Endothelial cell (in vitro differentiated cells): Measurements from ENCODE around the gene NINJ1. TPM values are rescaled to one million over a fixed set of nuclear protein-coding genes. Genes with fewer than 3 reads are reported as not detected.

Source experiments
- DNase-seq: peaks from one replicate; pipeline ENCODE4 v3.0.0; 2021; ENCODE audit warnings: low spot score
- H3K27ac Mint-ChIP-seq: one replicate; pipeline ENCODE4 v1.8.0; 2021; ENCODE audit warnings: mixed read lengths, inconsistent platforms; ENCODE audit not compliant: unreplicated experiment
- H3K27me3 Mint-ChIP-seq: one replicate; pipeline ENCODE4 v1.8.0; 2021; ENCODE audit warnings: mild to moderate bottlenecking, moderate library complexity, mixed read lengths, inconsistent platforms; ENCODE audit not compliant: unreplicated experiment
- H3K36me3 Mint-ChIP-seq: one replicate; pipeline ENCODE4 v1.8.0; 2021; ENCODE audit warnings: mild to moderate bottlenecking, low read depth, mixed read lengths, inconsistent platforms; ENCODE audit not compliant: unreplicated experiment
- H3K4me1 Mint-ChIP-seq: one replicate; pipeline ENCODE4 v1.8.0; 2021; ENCODE audit warnings: mild to moderate bottlenecking, mixed read lengths, inconsistent platforms; ENCODE audit not compliant: unreplicated experiment
- H3K4me3 Mint-ChIP-seq: one replicate; pipeline ENCODE4 v1.8.0; 2021; ENCODE audit warnings: mild to moderate bottlenecking, mixed read lengths, inconsistent platforms; ENCODE audit not compliant: unreplicated experiment
- H3K9me3 Mint-ChIP-seq: one replicate; pipeline ENCODE4 v1.8.0; 2021; ENCODE audit warnings: mixed read lengths, inconsistent platforms; ENCODE audit not compliant: unreplicated experiment
- total RNA-seq: library from RNA; stranded (reverse); fragmentation: NEBNext Ultra II Directional; extraction: Animal tissue kit (Norgen Biotek cat#: 25700); gene quantifications from one replicate; pipeline ENCODE4 v1.2.1, GENCODE V29; 2021; ENCODE audit not compliant: unreplicated experiment
- TF ChIP-seq, protein P1 (sequence below): fragments of 200-600 bp; sonication (generic); IDR thresholded peaks from one replicate; pipeline ENCODE4 v1.5.0; 2021; ENCODE audit warnings: antibody characterized with exemption; ENCODE audit not compliant: unreplicated experiment

The NINJ1 gene
- total RNA-seq, 1 donor from 2014 or later, result 34.2 TPM

DNA sequence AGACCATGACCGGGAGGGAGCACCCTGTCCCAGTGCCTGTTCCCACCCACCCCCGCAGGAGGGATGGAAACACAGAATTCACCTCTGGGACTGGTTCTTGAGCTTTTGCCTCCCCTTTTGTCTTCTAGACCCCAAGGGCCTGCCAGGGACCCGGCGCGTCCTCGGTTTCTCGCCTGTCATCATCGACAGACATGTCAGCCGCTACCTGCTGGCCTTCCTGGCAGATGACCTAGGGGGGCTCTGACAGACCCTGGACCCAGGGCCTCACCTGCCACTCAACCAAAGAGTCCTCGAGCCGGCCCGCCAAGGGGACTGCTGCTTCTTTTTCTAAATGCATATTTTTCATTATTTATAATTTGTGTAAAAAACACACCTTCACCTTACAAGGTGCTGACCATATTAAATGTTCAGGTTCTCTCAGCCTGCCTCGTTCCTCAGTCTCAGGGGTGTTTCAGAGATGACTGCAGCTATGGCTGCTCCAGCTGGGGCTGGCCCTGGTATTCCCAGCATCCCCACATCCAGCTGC is 21.1 kb downstream of the NINJ1 start:
- H3K27ac Mint-ChIP-seq, result no peak overlapping the region
- H3K27me3 Mint-ChIP-seq, result peaks cover 2% of the 10 kb centered on the region
- TF ChIP-seq, protein P1, sequence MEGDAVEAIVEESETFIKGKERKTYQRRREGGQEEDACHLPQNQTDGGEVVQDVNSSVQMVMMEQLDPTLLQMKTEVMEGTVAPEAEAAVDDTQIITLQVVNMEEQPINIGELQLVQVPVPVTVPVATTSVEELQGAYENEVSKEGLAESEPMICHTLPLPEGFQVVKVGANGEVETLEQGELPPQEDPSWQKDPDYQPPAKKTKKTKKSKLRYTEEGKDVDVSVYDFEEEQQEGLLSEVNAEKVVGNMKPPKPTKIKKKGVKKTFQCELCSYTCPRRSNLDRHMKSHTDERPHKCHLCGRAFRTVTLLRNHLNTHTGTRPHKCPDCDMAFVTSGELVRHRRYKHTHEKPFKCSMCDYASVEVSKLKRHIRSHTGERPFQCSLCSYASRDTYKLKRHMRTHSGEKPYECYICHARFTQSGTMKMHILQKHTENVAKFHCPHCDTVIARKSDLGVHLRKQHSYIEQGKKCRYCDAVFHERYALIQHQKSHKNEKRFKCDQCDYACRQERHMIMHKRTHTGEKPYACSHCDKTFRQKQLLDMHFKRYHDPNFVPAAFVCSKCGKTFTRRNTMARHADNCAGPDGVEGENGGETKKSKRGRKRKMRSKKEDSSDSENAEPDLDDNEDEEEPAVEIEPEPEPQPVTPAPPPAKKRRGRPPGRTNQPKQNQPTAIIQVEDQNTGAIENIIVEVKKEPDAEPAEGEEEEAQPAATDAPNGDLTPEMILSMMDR, result no peak
- H3K9me3 Mint-ChIP-seq, result no peaks in the 10 kb centered on the region
- peaks cover 3% of the 10 kb centered on the region for H3K36me3 Mint-ChIP-seq
- H3K4me1 Mint-ChIP-seq, result no peaks in the 10 kb centered on the region
- no peak for DNase-seq
- no peak overlapping the region for H3K4me3 Mint-ChIP-seq

DNA sequence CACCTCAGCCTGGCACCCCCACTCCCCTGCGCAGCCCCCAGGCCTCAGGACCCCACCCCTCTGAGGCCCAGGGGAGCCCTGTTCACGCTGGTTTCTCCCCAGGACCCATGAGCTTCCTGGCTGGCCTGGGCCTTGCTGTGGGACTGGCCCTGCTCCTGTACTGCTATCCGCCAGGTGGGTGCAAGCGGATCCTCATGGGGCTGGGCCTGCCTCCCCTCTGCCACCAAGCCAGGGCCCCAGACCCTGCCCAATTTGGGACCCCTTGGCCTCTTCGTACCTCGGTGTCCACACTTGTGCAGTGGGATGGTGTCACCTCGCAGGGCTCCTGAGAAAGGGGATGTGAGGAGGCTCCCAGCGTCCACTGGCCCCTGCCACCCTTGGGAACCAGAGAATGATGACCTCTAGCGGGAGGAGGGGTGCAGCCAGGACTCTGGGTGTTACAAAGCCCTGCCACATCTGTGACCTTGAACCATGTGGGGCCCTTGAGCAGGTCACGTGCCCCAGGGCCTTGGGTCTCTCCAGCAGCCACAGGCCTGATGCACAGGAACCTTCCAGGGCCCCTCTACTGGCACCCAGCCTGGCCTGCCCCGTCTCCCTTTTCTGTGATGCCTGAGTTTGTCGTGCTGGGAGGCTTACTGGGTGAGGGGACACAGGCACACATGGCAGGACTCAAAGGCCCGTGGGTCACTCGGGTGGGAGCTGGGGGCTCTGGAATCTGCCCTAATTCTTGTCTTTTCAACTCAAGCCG is 21.8 kb downstream of the NINJ1 start:
- Mint-ChIP-seq H3K27me3 (peaks cover 2% of the 10 kb centered on the region), H3K4me1 (no peaks in the 10 kb centered on the region), H3K27ac (no peak overlapping the region), H3K36me3 (peaks cover 3% of the 10 kb centered on the region), H3K4me3 (no peak overlapping the region), H3K9me3 (no peaks in the 10 kb centered on the region)
- DNase-seq, result no peak
- TF ChIP-seq, protein P1, result no peak

DNA sequence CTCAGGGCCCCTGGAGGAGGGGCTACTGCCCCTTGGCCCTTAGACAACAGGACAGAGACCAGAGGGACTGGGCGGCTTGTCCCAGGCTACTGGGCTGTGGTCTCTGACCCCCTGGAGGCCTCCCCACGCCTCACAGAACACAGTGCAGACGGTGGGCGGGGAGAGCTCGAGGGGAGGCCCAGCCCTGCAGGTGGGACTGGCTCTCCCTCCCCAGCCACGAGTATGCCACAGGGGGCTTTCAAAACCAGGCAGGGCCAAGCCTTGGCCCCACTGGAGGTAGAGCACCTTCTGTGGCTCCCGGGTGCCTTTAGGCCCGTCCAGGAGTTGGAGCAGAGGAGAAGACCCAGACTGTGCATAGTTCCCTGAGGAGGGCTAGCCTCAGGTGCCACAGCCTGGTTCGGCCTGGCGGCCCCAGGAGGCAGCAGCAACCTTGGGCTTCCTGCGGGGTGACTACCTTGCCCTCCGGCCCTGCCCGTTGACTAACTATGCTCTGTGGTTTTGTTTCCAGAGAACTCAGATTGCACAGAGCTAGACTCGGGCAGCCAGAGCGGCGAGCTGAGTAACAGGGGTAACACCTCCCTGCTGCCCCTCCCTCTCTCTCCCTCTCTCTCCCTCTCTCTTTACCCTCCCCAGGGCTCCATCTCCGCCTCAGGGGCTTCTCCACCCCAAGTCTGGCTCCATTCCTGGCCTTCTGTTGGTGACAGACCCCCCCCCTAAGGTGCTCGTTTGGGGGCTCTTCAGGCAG is 22.5 kb downstream of the NINJ1 start:
- Mint-ChIP-seq H3K9me3 (no peaks in the 10 kb centered on the region), H3K27me3 (peaks cover 2% of the 10 kb centered on the region), H3K36me3 (peaks cover 3% of the 10 kb centered on the region), H3K4me3 (no peak overlapping the region), H3K27ac (no peak overlapping the region), H3K4me1 (no peaks in the 10 kb centered on the region)
- no peak for DNase-seq
- TF ChIP-seq, protein P1, result no peak

DNA sequence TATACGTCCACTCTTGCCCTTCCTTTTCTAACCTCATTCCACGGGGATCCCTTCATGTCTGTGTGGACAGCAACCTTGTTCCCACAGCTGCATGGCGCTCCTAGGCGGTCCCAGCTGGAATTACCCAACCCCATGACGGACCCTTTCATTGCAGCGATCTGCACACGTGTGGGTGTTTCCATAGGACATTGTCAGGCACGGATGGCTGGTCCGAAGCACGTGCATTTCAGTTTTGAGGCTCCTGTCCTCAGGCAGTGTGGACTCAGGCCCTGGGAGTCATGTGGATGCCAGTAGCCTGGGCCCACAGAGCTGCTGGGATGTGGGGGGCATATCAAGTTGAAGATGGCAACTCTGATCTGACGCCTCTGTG is 23.1 kb downstream of the NINJ1 start:
- H3K27ac Mint-ChIP-seq, result peak overlapping the region; percentile 58
- no peak overlapping the region for H3K4me3 Mint-ChIP-seq
- H3K4me1 Mint-ChIP-seq, result no peaks in the 10 kb centered on the region
- peaks cover 3% of the 10 kb centered on the region for H3K27me3 Mint-ChIP-seq
- H3K9me3 Mint-ChIP-seq, result no peaks in the 10 kb centered on the region
- TF ChIP-seq, protein P1, result no peak
- DNase-seq, result no peak
- H3K36me3 Mint-ChIP-seq, result peaks cover 3% of the 10 kb centered on the region
